ENCODE data around the gene CAMK2G. TPM values are rescaled to one million over a fixed set of nuclear protein-coding genes. Genes with fewer than 3 reads are reported as not detected.

The CAMK2G gene
- polyA plus RNA-seq, 1 of the 3 experiments (the other 2 are of a cell fraction) = 41.4 TPM

DNA sequence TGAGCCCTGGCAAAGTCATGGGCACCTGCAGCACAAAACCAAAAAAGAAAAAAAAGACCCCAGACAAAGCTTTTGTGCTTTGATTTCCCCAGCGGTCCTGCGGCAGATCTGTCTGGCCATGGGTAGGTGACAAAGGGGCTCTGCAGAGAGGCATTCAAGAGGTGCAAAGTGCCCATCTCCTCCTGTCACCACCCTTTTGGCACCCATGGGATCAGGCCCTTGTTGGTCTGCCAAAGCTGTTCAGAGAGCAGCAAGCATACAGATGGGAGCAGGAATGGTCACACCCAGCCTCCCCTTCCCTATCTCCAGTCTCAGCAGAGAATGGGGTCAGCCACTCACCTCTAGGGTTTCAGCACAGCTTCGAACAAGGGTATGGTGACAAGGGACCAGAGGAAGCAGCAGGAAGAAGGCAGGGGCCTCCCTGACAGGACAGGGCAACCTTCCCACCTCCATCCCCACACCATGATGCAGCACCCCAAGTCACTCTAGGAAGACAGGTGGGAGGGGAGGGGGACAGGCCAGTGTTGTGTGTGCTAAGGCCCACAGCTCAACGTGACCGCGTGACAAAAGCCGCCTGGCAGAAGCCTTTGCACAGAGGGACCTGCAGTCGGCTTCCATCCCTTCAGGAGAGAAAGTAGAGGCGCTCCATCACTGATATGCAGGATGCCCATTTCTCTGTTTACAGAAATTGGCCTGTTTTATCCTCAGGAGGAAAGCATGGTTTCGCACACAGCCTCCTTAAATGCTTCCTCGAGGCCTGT lies 6.3 kb downstream of the CAMK2G start:
- POLR2A ChIA-PET = no interaction called here
- peaks cover 19 to 67% of the 10 kb centered on the region in 2 experiments for H3K36me3 ChIP-seq (replicated peaks in 1 of 2; ENCODE audit: control insufficient read depth in 1 of 2, insufficient read depth in 2 of 2, low read length in 1 of 2)
- H3K9me2 ChIP-seq = no peaks in the 10 kb centered on the region
- WGBS (ENCODE audit: low lambda C conversion rate) = 94% methylated on average over 11 of the region's 11 CpGs
- no peaks in the 10 kb centered on the region for H3K27me3 ChIP-seq (ENCODE audit: insufficient read depth)
- H2AFZ ChIP-seq (ENCODE audit: low read depth) = no peak overlapping the region
- peaks cover 57% of the 10 kb centered on the region for H3K79me2 ChIP-seq (ENCODE audit: insufficient read depth)
- no peak overlapping the region for H3K4me3 ChIP-seq (ENCODE audit: low read depth in 2 of 2, low read length in 1 of 2)
- no peak for TF ChIP-seq TAF1 (IDR thresholded peaks at IDR 0.05; ENCODE audit: borderline replicate concordance, low read depth, low read length)
- no peak for TF ChIP-seq SMC3 (IDR thresholded peaks at IDR 0.05; ENCODE audit: low read depth, low read length)
- no peak overlapping the region for H3K9ac ChIP-seq
- CTCF ChIA-PET = interaction anchor here (0.7 to 37.3 kb wide), 4 partner anchors 12 to 213 kb away, joined by 3 to 753 read pairs (median 6); no protein-coding TSS in a partner anchor
- no peak overlapping the region for H3K27ac ChIP-seq (ENCODE audit: low read depth in 2 of 2, low read length in 1 of 2)
- H3F3A ChIP-seq (replicated peaks; ENCODE audit: insufficient read depth) = peaks cover 6% of the 10 kb centered on the region
- peaks cover 10 to 24% of the 10 kb centered on the region in 2 experiments; a peak in 2 of 4 replicates for H3K4me1 ChIP-seq (ENCODE audit: control insufficient read depth in 1 of 2, insufficient read depth in 2 of 2, low read depth in 1 of 2, low read length in 1 of 2)
- no peak for DNase-seq
- no peak overlapping the region for H3K4me2 ChIP-seq
- H3K9me3 ChIP-seq = no peaks in the 10 kb centered on the region
- peaks cover 44% of the 10 kb centered on the region for H4K20me1 ChIP-seq (ENCODE audit: insufficient read depth)

- Histone ChIP-seq H3K27ac (ENCODE audit: low read depth in 2 of 2, low read length in 1 of 2) (no peak overlapping the region), H3K9ac (no peak overlapping the region), H3K36me3 (replicated peaks in 1 of 2; ENCODE audit: control insufficient read depth in 1 of 2, insufficient read depth in 2 of 2, low read length in 1 of 2) (peaks cover 19 to 65% of the 10 kb centered on the region in 2 experiments), H3F3A (replicated peaks; ENCODE audit: insufficient read depth) (peaks cover under 1% of the 10 kb centered on the region), H3K27me3 (ENCODE audit: insufficient read depth) (no peaks in the 10 kb centered on the region), H2AFZ (ENCODE audit: low read depth) (no peak overlapping the region), H3K4me2 (no peak overlapping the region), H3K9me3 (no peaks in the 10 kb centered on the region), H3K4me1 (ENCODE audit: control insufficient read depth in 1 of 2, insufficient read depth in 2 of 2, low read depth in 1 of 2, low read length in 1 of 2) (peaks cover 2 to 17% of the 10 kb centered on the region in 2 experiments; a peak in 1 of 4 replicates), H3K79me2 (ENCODE audit: insufficient read depth) (peaks cover 53% of the 10 kb centered on the region), H3K9me2 (no peaks in the 10 kb centered on the region), H4K20me1 (ENCODE audit: insufficient read depth) (peaks cover 36% of the 10 kb centered on the region), H3K4me3 (ENCODE audit: low read depth in 2 of 2, low read length in 1 of 2) (no peak overlapping the region)
- CTCF ChIA-PET = interaction anchor here (1.6 to 37.3 kb wide), 3 partner anchors 12 to 214 kb away, joined by 4 to 753 read pairs (median 7); no protein-coding TSS in a partner anchor
- no peak for DNase-seq
- TF ChIP-seq, protein P1, sequence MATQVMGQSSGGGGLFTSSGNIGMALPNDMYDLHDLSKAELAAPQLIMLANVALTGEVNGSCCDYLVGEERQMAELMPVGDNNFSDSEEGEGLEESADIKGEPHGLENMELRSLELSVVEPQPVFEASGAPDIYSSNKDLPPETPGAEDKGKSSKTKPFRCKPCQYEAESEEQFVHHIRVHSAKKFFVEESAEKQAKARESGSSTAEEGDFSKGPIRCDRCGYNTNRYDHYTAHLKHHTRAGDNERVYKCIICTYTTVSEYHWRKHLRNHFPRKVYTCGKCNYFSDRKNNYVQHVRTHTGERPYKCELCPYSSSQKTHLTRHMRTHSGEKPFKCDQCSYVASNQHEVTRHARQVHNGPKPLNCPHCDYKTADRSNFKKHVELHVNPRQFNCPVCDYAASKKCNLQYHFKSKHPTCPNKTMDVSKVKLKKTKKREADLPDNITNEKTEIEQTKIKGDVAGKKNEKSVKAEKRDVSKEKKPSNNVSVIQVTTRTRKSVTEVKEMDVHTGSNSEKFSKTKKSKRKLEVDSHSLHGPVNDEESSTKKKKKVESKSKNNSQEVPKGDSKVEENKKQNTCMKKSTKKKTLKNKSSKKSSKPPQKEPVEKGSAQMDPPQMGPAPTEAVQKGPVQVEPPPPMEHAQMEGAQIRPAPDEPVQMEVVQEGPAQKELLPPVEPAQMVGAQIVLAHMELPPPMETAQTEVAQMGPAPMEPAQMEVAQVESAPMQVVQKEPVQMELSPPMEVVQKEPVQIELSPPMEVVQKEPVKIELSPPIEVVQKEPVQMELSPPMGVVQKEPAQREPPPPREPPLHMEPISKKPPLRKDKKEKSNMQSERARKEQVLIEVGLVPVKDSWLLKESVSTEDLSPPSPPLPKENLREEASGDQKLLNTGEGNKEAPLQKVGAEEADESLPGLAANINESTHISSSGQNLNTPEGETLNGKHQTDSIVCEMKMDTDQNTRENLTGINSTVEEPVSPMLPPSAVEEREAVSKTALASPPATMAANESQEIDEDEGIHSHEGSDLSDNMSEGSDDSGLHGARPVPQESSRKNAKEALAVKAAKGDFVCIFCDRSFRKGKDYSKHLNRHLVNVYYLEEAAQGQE (IDR thresholded peaks at IDR 0.05; ENCODE audit: low read depth, low read length) = no peak
- TF ChIP-seq SIN3A (IDR thresholded peaks at IDR 0.05; ENCODE audit: borderline replicate concordance, low read depth, low read length) (no peak), NFIC (IDR thresholded peaks at IDR 0.05; ENCODE audit: borderline replicate concordance) (no peak), MXI1 (IDR thresholded peaks at IDR 0.05; ENCODE audit: low read depth, low read length) (no peak), NRF1 (IDR thresholded peaks at IDR 0.05; ENCODE audit: low read depth, low read length) (no peak), IRF3 (IDR thresholded peaks at IDR 0.05; ENCODE audit: low read depth, low read length) (no peak)
- 91% methylated on average over 10 of the region's 10 CpGs for WGBS (ENCODE audit: low lambda C conversion rate)
- POLR2A ChIA-PET = no interaction called here
These were observed 7.1 kb downstream of the CAMK2G start for GRCh38 chr10:73867126-73867807.
